CD4-positive, alpha-beta T cell (primary cell): ENCODE data around the gene R3HDM2. TPM values are rescaled to one million over a fixed set of nuclear protein-coding genes. Genes with fewer than 3 reads are reported as not detected.
A peak's percentile ranks its signal among the peaks of the same experiment; 100 is the strongest.

Source experiments
- ATAC-seq: fragments of 200-7000 bp; cut with Tn5 transposase; one replicate; pipeline ENCODE4 v1.10.0; 2022; ENCODE audit warnings: mild to moderate bottlenecking; ENCODE audit not compliant: poor library complexity
- CTCF ChIA-PET: fragments of 350-600 bp; sonication (Branson Sonifier 250); formaldehyde crosslinking; loops from one replicate; lab custom pipeline; 2021; ENCODE audit warnings: antibody characterized with exemption, inconsistent platforms; lab: Charles Lee
- POLR2A ChIA-PET: fragments of 350-600 bp; sonication (Branson Sonifier 250); formaldehyde crosslinking; loops from one replicate; lab custom pipeline; 2021; ENCODE audit warnings: antibody characterized with exemption, inconsistent platforms; lab: Charles Lee
- DNase-seq, 14 experiments: peaks; one replicate each; pipeline ENCODE4 v3.0.0-alpha.2; 2013 to 2020; ENCODE audit warnings: mixed read lengths in 2 of 14
- H3K27ac ChIP-seq, 2 donors: one replicate each; pipeline versions ENCODE4 v1.5.1 to v1.7.0; 2013; ENCODE audit warnings: low read length in 2 of 2, low read depth in 1 of 2, mild to moderate bottlenecking in 1 of 2
- H3K27me3 ChIP-seq, 2 experiments: 1 replicate in 1 of 2; 2 replicates in 1 of 2; pipeline versions ENCODE4 v1.6.1 to v1.7.0; 2013; ENCODE audit warnings: low read length in 2 of 2, control low read depth in 1 of 2, mild to moderate bottlenecking in 1 of 2, moderate library complexity in 1 of 2; ENCODE audit not compliant: insufficient read depth in 2 of 2, control insufficient read depth in 1 of 2
- H3K36me3 ChIP-seq: one replicate; pipeline ENCODE4 v1.6.1; 2013; ENCODE audit warnings: low read length, control low read depth; ENCODE audit not compliant: insufficient read depth
- H3K4me1 ChIP-seq: one replicate; pipeline ENCODE4 v1.6.1; 2013; ENCODE audit warnings: low read length, control low read depth; ENCODE audit not compliant: insufficient read depth
- H3K4me3 ChIP-seq: one replicate; pipeline ENCODE4 v1.5.1; 2013; ENCODE audit warnings: mild to moderate bottlenecking, low read length, moderate library complexity
- H3K9me3 ChIP-seq, 2 experiments: 1 replicate in 1 of 2; 2 replicates in 1 of 2; pipeline versions ENCODE4 v1.6.1 to v1.7.0; 2013; ENCODE audit warnings: low read length in 2 of 2, mild to moderate bottlenecking in 2 of 2, control low read depth in 1 of 2, moderate library complexity in 1 of 2; ENCODE audit not compliant: control insufficient read depth in 1 of 2, insufficient read depth in 1 of 2
- H3K27ac Mint-ChIP-seq: one replicate; pipeline ENCODE4 v1.8.0; 2020; ENCODE audit warnings: mixed read lengths
- H3K27me3 Mint-ChIP-seq: one replicate; pipeline ENCODE4 v1.8.0; 2021; ENCODE audit warnings: mixed read lengths
- H3K36me3 Mint-ChIP-seq: one replicate; pipeline ENCODE4 v1.8.0; 2021; ENCODE audit warnings: low read depth, mixed read lengths
- H3K4me1 Mint-ChIP-seq: one replicate; pipeline ENCODE4 v1.8.0; 2021; ENCODE audit warnings: low read depth, mixed read lengths
- H3K4me3 Mint-ChIP-seq: one replicate; pipeline ENCODE4 v1.8.0; 2020; ENCODE audit warnings: mild to moderate bottlenecking, mixed read lengths
- H3K9me3 Mint-ChIP-seq: one replicate; pipeline ENCODE4 v1.8.0; 2020; ENCODE audit warnings: mixed read lengths
- CTCF ChIP-seq: fragments of 200-600 bp; IDR thresholded peaks from one replicate; pipeline ENCODE4 v1.8.0; 2022; ENCODE audit warnings: antibody characterized with exemption, mild to moderate bottlenecking
- intact Hi-C, 2 experiments: fragments of 100-400 bp; cut with DNase I in 1 of 2; cut with micrococcal nuclease in 1 of 2; formaldehyde crosslinking; loops; one replicate each; pipeline versions ENCODE4 v1.15.1 to v1.9.0; 2023 to 2025; cut with DNase I, micrococcal nuclease
- polyA plus RNA-seq, 2 donors: library from polyadenylated mRNA; unstranded; fragments of 120-200 nt; gene quantifications; one replicate each; pipeline ENCODE4 v1.2.1, GENCODE V29; 2013
- total RNA-seq, 174 experiments: library from RNA in 2 of 174; stranded (reverse) in 2 of 174; gene quantifications; one replicate each; pipeline ENCODE4 v1.2.3 and lab custom pipeline; 2021 to 2026

The R3HDM2 gene
- total RNA-seq (100 to 1,000 TPM; 106 to 115 TPM), total RNA-seq (lab: John Stamatoyannopoulos, UW) (7.9 to 64.1 (median 28.9) reads per million in 172 experiments)
- polyA plus RNA-seq (2013, experiment 1 of 2), result 55.3 TPM
- polyA plus RNA-seq (2013, experiment 2 of 2), result 74.0 TPM

- H3K36me3 Mint-ChIP-seq, result peaks cover 21% of the 10 kb centered on the region
- ChIA-PET CTCF (interaction anchor here (2.0 kb wide), 1 partner anchor 28 kb away, joined by 6 read pairs; the partner anchor contains the start of gene GLI1), POLR2A (interaction anchor here (1.0 to 1.3 kb wide), 2 partner anchors 21 to 28 kb away, joined by 3 to 7 read pairs; partner anchors contain the start of gene GLI1)
- Histone ChIP-seq H3K4me3 (peak within 1 kb of the TSS; percentile 70), H3K4me1 (peaks cover 29% of the 10 kb centered on the region), H3K27me3 (no peaks in the 10 kb centered on the region), H3K27ac (peak within 1 kb of the TSS; percentile 82 to 94), H3K36me3 (no peaks in the 10 kb centered on the region), H3K9me3 (no peaks in the 10 kb centered on the region)
- no peaks in the 10 kb centered on the region for H3K27me3 Mint-ChIP-seq
- ATAC-seq (peak; percentile 92), DNase-seq (peak; percentile 88 to 98 (median 95))
- H3K27ac Mint-ChIP-seq, result peak within 1 kb of the TSS; percentile 99
- H3K4me3 Mint-ChIP-seq, result peak within 1 kb of the TSS; percentile 99
- peaks cover 41% of the 10 kb centered on the region for H3K4me1 Mint-ChIP-seq
- intact Hi-C loops, result loop anchor here in 1 of 2 experiments (1.0 kb wide), 1 partner anchor 89 kb away; the partner anchor contains the start of gene DDIT3
- H3K9me3 Mint-ChIP-seq, result no peaks in the 10 kb centered on the region
- TF ChIP-seq CTCF, result no peak
Observed at GRCh38 chr12:57430931-57431566, at the start of gene R3HDM2. R3HDM2 (minus strand) TSS chr12:57431043; CDS start chr12:57310428, 120,615 bp downstream.

- Histone ChIP-seq H3K27ac (peak within 1 kb of the TSS; percentile 99), H3K9me3 (no peaks in the 10 kb centered on the region), H3K27me3 (no peaks in the 10 kb centered on the region), H3K4me1 (peaks cover 73% of the 10 kb centered on the region), H3K36me3 (peaks cover 13% of the 10 kb centered on the region), H3K4me3 (peak within 1 kb of the TSS; percentile 90)
- ATAC-seq, result peak; percentile 59
- Mint-ChIP-seq H3K27ac (peak within 1 kb of the TSS; percentile 99), H3K4me1 (peaks cover 72% of the 10 kb centered on the region), H3K36me3 (peaks cover 41% of the 10 kb centered on the region), H3K9me3 (no peaks in the 10 kb centered on the region), H3K4me3 (peak within 1 kb of the TSS; percentile 93), H3K27me3 (no peaks in the 10 kb centered on the region)
- intact Hi-C loops, result loop anchor here in 1 of 2 experiments (1.0 to 5.0 kb wide), 3 partner anchors 41 to 273 kb away; partner anchors contain the start of genes CDK4, DCTN2 and DDIT3
- DNase-seq, result peak in 13 of 14 experiments; percentile 40 to 91 (median 57)
- ChIA-PET CTCF (interaction anchor here (0.6 to 5.6 kb wide), 4 partner anchors 17 to 104 kb away, joined by 3 to 28 read pairs (median 7); partner anchors contain the start of gene GLI1), POLR2A (interaction anchor here (0.7 to 5.5 kb wide), 12 partner anchors 8 to 1120 kb away, joined by 3 to 93 read pairs (median 4); partner anchors contain the start of genes B4GALNT1, DDIT3, GLI1 and MARS1)
- TF ChIP-seq CTCF, result no peak
Observed at GRCh38 chr12:57479376-57480115, 48.7 kb upstream of the R3HDM2 start, which contains the start of gene ARHGAP9. ARHGAP9 (minus strand) TSS chr12:57479866; CDS start chr12:57479406, 460 bp downstream.

- DNase-seq, result peak in 1 of 14 experiments; percentile 42
- CTCF ChIA-PET, result interaction anchor here (2.4 to 5.6 kb wide), 2 partner anchors 16 to 20 kb away, joined by 10 to 28 read pairs; partner anchors contain the start of gene GLI1
Observed at GRCh38 chr12:57479043-57479375, 48.2 kb upstream of the R3HDM2 start.

More at GRCh38 chr12:57479043-57479375, 48.2 kb upstream of the R3HDM2 start:
- peaks cover 77% of the 10 kb centered on the region for H3K4me1 Mint-ChIP-seq
- Histone ChIP-seq H3K9me3 (no peaks in the 10 kb centered on the region), H3K4me1 (peaks cover 78% of the 10 kb centered on the region), H3K27ac (peak overlapping the region; percentile 99), H3K4me3 (peak overlapping the region; percentile 90), H3K27me3 (no peaks in the 10 kb centered on the region), H3K36me3 (peaks cover 18% of the 10 kb centered on the region)
- H3K27me3 Mint-ChIP-seq, result no peaks in the 10 kb centered on the region
- H3K36me3 Mint-ChIP-seq, result peaks cover 47% of the 10 kb centered on the region
- peak overlapping the region; percentile 93 for H3K4me3 Mint-ChIP-seq
- POLR2A ChIA-PET, result interaction anchor here (1.8 to 5.5 kb wide), 3 partner anchors 9 to 41 kb away, joined by 6 to 93 read pairs (median 61); partner anchors contain the start of genes DDIT3, GLI1 and MARS1
- ATAC-seq, result no peak
- intact Hi-C loops, result loop anchor here in 1 of 2 experiments (1.0 to 5.0 kb wide), 3 partner anchors 41 to 273 kb away; partner anchors contain the start of genes CDK4, DCTN2 and DDIT3
- H3K27ac Mint-ChIP-seq, result peak overlapping the region; percentile 99
- TF ChIP-seq CTCF, result no peak
- no peaks in the 10 kb centered on the region for H3K9me3 Mint-ChIP-seq
